Trophoblast cell (in vitro differentiated cells and primary cell): Measurements from ENCODE around the gene KIF16B.

Experiments used
- DNase-seq, 2 donors: peaks; one replicate each; pipeline ENCODE4 v3.0.0-alpha.2; 2016
- H2AFZ ChIP-seq: 2 replicates; pipeline ENCODE4 v1.6.1; 2013; ENCODE audit warnings: low read length, moderate library complexity, mild to moderate bottlenecking; ENCODE audit not compliant: insufficient read depth, poor library complexity
- H2AK5ac ChIP-seq: 2 replicates; pipeline ENCODE4 v1.6.1; 2013; ENCODE audit warnings: mild to moderate bottlenecking, low read length
- H2BK120ac ChIP-seq: 2 replicates; pipeline ENCODE4 v1.6.1; 2013; ENCODE audit warnings: low read length, mild to moderate bottlenecking, moderate library complexity; ENCODE audit not compliant: insufficient read depth, poor library complexity
- H2BK12ac ChIP-seq: 2 replicates; pipeline ENCODE4 v1.6.1; 2013; ENCODE audit warnings: mild to moderate bottlenecking, low read length, moderate library complexity
- H2BK5ac ChIP-seq: 2 replicates; pipeline ENCODE4 v1.6.1; 2013; ENCODE audit warnings: low read length, low read depth, moderate library complexity, mild to moderate bottlenecking; ENCODE audit not compliant: poor library complexity
- H3K14ac ChIP-seq: 2 replicates; pipeline ENCODE4 v1.6.1; 2013; ENCODE audit warnings: mild to moderate bottlenecking, low read length
- H3K18ac ChIP-seq: 2 replicates; pipeline ENCODE4 v1.6.1; 2013; ENCODE audit warnings: mild to moderate bottlenecking, low read length
- H3K23ac ChIP-seq: 2 replicates; pipeline ENCODE4 v1.6.1; 2013; ENCODE audit warnings: low read length
- H3K27ac ChIP-seq: 2 replicates; pipeline ENCODE4 v1.5.1; 2013; ENCODE audit warnings: low read depth, mild to moderate bottlenecking, inconsistent platforms, low read length, moderate library complexity
- H3K27me3 ChIP-seq: 2 replicates; pipeline ENCODE4 v1.6.1; 2013; ENCODE audit warnings: inconsistent platforms, mild to moderate bottlenecking, low read length, moderate library complexity; ENCODE audit not compliant: insufficient read depth
- H3K36me3 ChIP-seq, 2 experiments: 1 replicate in 1 of 2; 2 replicates in 1 of 2; pipeline ENCODE4 v1.6.1; 2013; ENCODE audit warnings: low read length in 2 of 2, mild to moderate bottlenecking in 2 of 2, moderate library complexity in 1 of 2; ENCODE audit not compliant: insufficient read depth in 2 of 2, control insufficient read depth in 1 of 2
- H3K4ac ChIP-seq: 2 replicates; pipeline ENCODE4 v1.6.1; 2013; ENCODE audit warnings: low read depth, mild to moderate bottlenecking, low read length, moderate library complexity
- H3K4me1 ChIP-seq, 2 experiments: 1 replicate in 1 of 2; 2 replicates in 1 of 2; pipeline ENCODE4 v1.6.1; 2013; ENCODE audit warnings: low read length in 2 of 2, mild to moderate bottlenecking in 2 of 2, moderate library complexity in 1 of 2; ENCODE audit not compliant: insufficient read depth in 2 of 2, control insufficient read depth in 1 of 2
- H3K4me2 ChIP-seq: 2 replicates; pipeline ENCODE4 v1.6.1; 2013; ENCODE audit warnings: inconsistent platforms, mild to moderate bottlenecking, low read length, moderate library complexity
- H3K4me3 ChIP-seq: 2 replicates; pipeline ENCODE4 v1.5.1; 2013; ENCODE audit warnings: mild to moderate bottlenecking, low read depth, low read length, inconsistent platforms
- H3K79me1 ChIP-seq: one replicate; pipeline ENCODE4 v1.6.1; 2013; ENCODE audit warnings: low read length
- H3K79me2 ChIP-seq: 2 replicates; pipeline ENCODE4 v1.6.1; 2013; ENCODE audit warnings: low read length, mild to moderate bottlenecking; ENCODE audit not compliant: control insufficient read depth, insufficient read depth, poor library complexity
- H3K9ac ChIP-seq: 2 replicates; pipeline ENCODE4 v1.6.1; 2013; ENCODE audit warnings: mild to moderate bottlenecking, low read length
- H3K9me3 ChIP-seq: 2 replicates; pipeline ENCODE4 v1.6.1; 2013; ENCODE audit warnings: low read depth, mild to moderate bottlenecking, control low read depth, inconsistent platforms, low read length; ENCODE audit not compliant: insufficient read depth
- H4K12ac ChIP-seq: 2 replicates; pipeline ENCODE4 v1.6.1; 2013; ENCODE audit warnings: low read depth, mild to moderate bottlenecking, low read length, moderate library complexity
- H4K8ac ChIP-seq: 2 replicates; pipeline ENCODE4 v1.6.1; 2013; ENCODE audit warnings: low read depth, mild to moderate bottlenecking, low read length, moderate library complexity
- H4K91ac ChIP-seq: one replicate; pipeline ENCODE4 v1.6.1; 2013; ENCODE audit warnings: low read depth, mild to moderate bottlenecking, low read length, moderate library complexity
- WGBS: extraction: QIAGEN DNeasy Blood & Tissue Kit; methylation state at CpG from one replicate; pipeline ENCODE4 v1.1.7; 2013; ENCODE audit warnings: missing lambda C conversion rate; ENCODE audit not compliant: insufficient read length, insufficient coverage; ENCODE audit errors: extremely low coverage; 5-methylcytosine and 5-hydroxymethylcytosine counted together

The KIF16B gene

GRCh38 chr20:16302818-16303217, 270.4 kb downstream of the KIF16B start:
- H4K12ac ChIP-seq, result no peak overlapping the region
- no peaks in the 10 kb centered on the region for H3K4me1 ChIP-seq
- no peak overlapping the region for H2AK5ac ChIP-seq
- H3K36me3 ChIP-seq, result no peaks in the 10 kb centered on the region
- no peak for DNase-seq
- H2AFZ ChIP-seq, result no peak overlapping the region
- no peak overlapping the region for H3K23ac ChIP-seq
- no peaks in the 10 kb centered on the region for H3K79me2 ChIP-seq
- no peak overlapping the region for H3K27ac ChIP-seq
- H4K91ac ChIP-seq, result no peak overlapping the region
- no peak overlapping the region for H3K4me2 ChIP-seq
- no peak overlapping the region for H3K4ac ChIP-seq
- WGBS, result no CpG with 5 or more reads among the region's 1 CpG
- H2BK5ac ChIP-seq, result no peak overlapping the region
- H3K14ac ChIP-seq, result no peak overlapping the region
- no peak overlapping the region for H3K18ac ChIP-seq
- no peak overlapping the region for H2BK12ac ChIP-seq
- no peaks in the 10 kb centered on the region for H3K27me3 ChIP-seq
- no peak overlapping the region for H2BK120ac ChIP-seq
- H3K4me3 ChIP-seq, result no peak overlapping the region
- H3K9ac ChIP-seq, result no peak overlapping the region
- H3K79me1 ChIP-seq, result no peaks in the 10 kb centered on the region
- no peak overlapping the region for H4K8ac ChIP-seq
- no peaks in the 10 kb centered on the region for H3K9me3 ChIP-seq

GRCh38 chr20:16301986-16302385, 271.3 kb downstream of the KIF16B start:
- Histone ChIP-seq H3K27me3 (no peaks in the 10 kb centered on the region), H2AK5ac (no peak overlapping the region), H4K91ac (no peak overlapping the region), H3K36me3 (no peaks in the 10 kb centered on the region), H3K9me3 (no peaks in the 10 kb centered on the region), H3K79me1 (no peaks in the 10 kb centered on the region), H3K9ac (no peak overlapping the region), H2BK120ac (no peak overlapping the region), H3K27ac (no peak overlapping the region), H3K4me2 (no peak overlapping the region), H3K79me2 (no peaks in the 10 kb centered on the region), H2BK12ac (no peak overlapping the region), H4K8ac (no peak overlapping the region), H2BK5ac (no peak overlapping the region), H2AFZ (no peak overlapping the region), H3K4me3 (no peak overlapping the region), H3K14ac (no peak overlapping the region), H4K12ac (no peak overlapping the region), H3K4me1 (no peaks in the 10 kb centered on the region), H3K4ac (no peak overlapping the region), H3K18ac (no peak overlapping the region), H3K23ac (no peak overlapping the region)
- no peak for DNase-seq
- WGBS, result no CpG with 5 or more reads among the region's 1 CpG

GRCh38 chr20:16299897-16300296, 273.4 kb downstream of the KIF16B start:
- Histone ChIP-seq H3K9me3 (no peaks in the 10 kb centered on the region), H3K14ac (no peak overlapping the region), H3K79me1 (no peaks in the 10 kb centered on the region), H3K23ac (no peak overlapping the region), H2BK12ac (no peak overlapping the region), H2AFZ (no peak overlapping the region), H2BK120ac (no peak overlapping the region), H2BK5ac (no peak overlapping the region), H4K8ac (no peak overlapping the region), H3K27ac (no peak overlapping the region), H3K4me1 (no peaks in the 10 kb centered on the region), H3K4ac (no peak overlapping the region), H3K18ac (no peak overlapping the region), H3K27me3 (no peaks in the 10 kb centered on the region), H3K9ac (no peak overlapping the region), H4K12ac (no peak overlapping the region), H4K91ac (no peak overlapping the region), H3K79me2 (no peaks in the 10 kb centered on the region), H2AK5ac (no peak overlapping the region), H3K4me3 (no peak overlapping the region), H3K36me3 (no peaks in the 10 kb centered on the region), H3K4me2 (no peak overlapping the region)
- no CpG with 5 or more reads among the region's 6 CpGs for WGBS
- no peak for DNase-seq

GRCh38 chr20:16296931-16297330, 276.3 kb downstream of the KIF16B start:
- Histone ChIP-seq H3K4ac (no peak overlapping the region), H3K9me3 (no peaks in the 10 kb centered on the region), H3K14ac (no peak overlapping the region), H3K27me3 (no peaks in the 10 kb centered on the region), H3K27ac (no peak overlapping the region), H3K79me1 (no peaks in the 10 kb centered on the region), H3K36me3 (no peaks in the 10 kb centered on the region), H2AFZ (no peak overlapping the region), H3K18ac (no peak overlapping the region), H4K12ac (no peak overlapping the region), H2BK120ac (no peak overlapping the region), H3K4me1 (no peaks in the 10 kb centered on the region), H3K79me2 (no peaks in the 10 kb centered on the region), H4K91ac (no peak overlapping the region), H2BK5ac (no peak overlapping the region), H3K9ac (no peak overlapping the region), H3K23ac (no peak overlapping the region), H4K8ac (no peak overlapping the region), H2AK5ac (no peak overlapping the region), H3K4me2 (no peak overlapping the region), H2BK12ac (no peak overlapping the region), H3K4me3 (no peak overlapping the region)
- no peak for DNase-seq
- no CpG with 5 or more reads among the region's 3 CpGs for WGBS
